ENCODE results near the gene WNT1. TPM values are rescaled to one million over a fixed set of nuclear protein-coding genes. Genes with fewer than 3 reads are reported as not detected.

Gene WNT1
- total and polyA plus RNA-seq, 9 donors, result not detected

GRCh38 chr12:49021292-49021915 lies 43.3 kb downstream of the WNT1 start:
- Histone ChIP-seq H3K9me3 (no peaks in the 10 kb centered on the region), H3K4me3 (no peak overlapping the region), H3K27me3 (no peaks in the 10 kb centered on the region), H3K36me3 (no peaks in the 10 kb centered on the region), H3K4me1 (ENCODE audit: insufficient read depth) (peaks cover 2% of the 10 kb centered on the region), H3K27ac (no peak overlapping the region)
- 74 to 83% (median 80%) methylated on average over 9 to 11 of the region's 11 CpGs for WGBS, 3 donors
- intact Hi-C loops (cut with DNase I), result no loop called here
- TF ChIP-seq POLR2A (IDR thresholded peaks at IDR 0.05), result no peak
- no peak for TF ChIP-seq EP300 (IDR thresholded peaks at IDR 0.05)
- no peak for TF ChIP-seq CTCF (IDR thresholded peaks at IDR 0.05)
- no peak for DNase-seq

- no peaks in the 10 kb centered on the region for H3K36me3 ChIP-seq
- H3K27ac ChIP-seq, result no peak overlapping the region
- 90 to 91% (median 90%) methylated on average over 15 of the region's 15 CpGs for WGBS, 3 donors
- no peaks in the 10 kb centered on the region for H3K9me3 ChIP-seq
- intact Hi-C loops (cut with DNase I), result no loop called here
- DNase-seq, result no peak
- no peaks in the 10 kb centered on the region for H3K27me3 ChIP-seq
- no peak for TF ChIP-seq POLR2A (IDR thresholded peaks at IDR 0.05)
- no peak for TF ChIP-seq CTCF (IDR thresholded peaks at IDR 0.05)
- TF ChIP-seq EP300 (IDR thresholded peaks at IDR 0.05), result no peak
- H3K4me3 ChIP-seq, result no peak overlapping the region
- peaks cover 2% of the 10 kb centered on the region for H3K4me1 ChIP-seq (ENCODE audit: insufficient read depth)
Measured at GRCh38 chr12:49022558-49023178, 44.5 kb downstream of the WNT1 start.

GRCh38 chr12:49023812-49024211 lies 45.7 kb downstream of the WNT1 start:
- WGBS, 3 donors, result 90 to 95% (median 91%) methylated on average over 2 of the region's 2 CpGs
- Histone ChIP-seq H3K27me3 (no peaks in the 10 kb centered on the region), H3K4me1 (ENCODE audit: insufficient read depth) (no peaks in the 10 kb centered on the region), H3K36me3 (no peaks in the 10 kb centered on the region), H3K9me3 (no peaks in the 10 kb centered on the region), H3K4me3 (no peak overlapping the region), H3K27ac (no peak overlapping the region)
- no peak for DNase-seq
- no peak for TF ChIP-seq EP300 (IDR thresholded peaks at IDR 0.05)
- TF ChIP-seq CTCF (IDR thresholded peaks at IDR 0.05), result no peak
- no peak for TF ChIP-seq POLR2A (IDR thresholded peaks at IDR 0.05)
- intact Hi-C loops (cut with DNase I), result no loop called here

DNA sequence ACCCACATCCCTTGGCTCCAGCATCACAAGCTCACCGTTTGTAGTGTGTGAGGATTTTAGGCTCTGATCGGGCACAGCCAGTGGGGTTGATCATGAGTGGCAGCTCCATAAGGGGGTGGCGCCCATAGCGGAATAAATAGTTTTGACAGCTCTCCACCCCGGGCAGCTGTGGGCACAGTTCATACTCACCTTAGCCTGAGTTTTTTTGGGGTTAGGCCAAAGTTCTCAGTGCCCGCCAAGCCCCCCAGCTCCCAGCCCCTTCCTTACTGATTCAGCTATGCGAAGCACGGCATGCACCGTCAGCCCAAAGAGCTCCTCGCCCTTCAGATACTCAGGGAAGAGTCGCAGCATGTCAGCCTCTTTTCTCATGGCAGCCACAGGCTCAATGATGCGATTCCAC lies 46.4 kb downstream of the WNT1 start:
- TF ChIP-seq EP300 (IDR thresholded peaks at IDR 0.05) (no peak), POLR2A (IDR thresholded peaks at IDR 0.05) (no peak), CTCF (IDR thresholded peaks at IDR 0.05) (no peak)
- intact Hi-C loops (cut with DNase I), result no loop called here
- 81 to 91% (median 87%) methylated on average over 12 of the region's 12 CpGs for WGBS, 3 donors
- H3K36me3 ChIP-seq, result no peaks in the 10 kb centered on the region
- no peak overlapping the region for H3K27ac ChIP-seq
- no peaks in the 10 kb centered on the region for H3K9me3 ChIP-seq
- H3K4me3 ChIP-seq, result no peak overlapping the region
- no peaks in the 10 kb centered on the region for H3K27me3 ChIP-seq
- no peak for DNase-seq
- H3K4me1 ChIP-seq (ENCODE audit: insufficient read depth), result no peaks in the 10 kb centered on the region

All from ovary (tissue), 9 donors.